Cerebellar cortex (tissue), 1 donor: Measurements from ENCODE around the gene LMF2.

Experiments used
- DNase-seq: peaks from one replicate; pipeline ENCODE4 v3.0.0-alpha.2; 2015; ENCODE audit warnings: low spot score

Gene LMF2

GRCh38 chr22:50502628-50503474, 4.7 kb downstream of the LMF2 start:
- DNase-seq: no peak

GRCh38 chr22:50502096-50502495, 5.4 kb downstream of the LMF2 start:
- no peak for DNase-seq

- DNase-seq: no peak
Observed at GRCh38 chr22:50500452-50500851, 7.0 kb downstream of the LMF2 start.

GRCh38 chr22:50498322-50498890, 9.1 kb downstream of the LMF2 start:
- peak; percentile 88 for DNase-seq

- no peak for DNase-seq
Observed at GRCh38 chr22:50497093-50497492, 10.4 kb downstream of the LMF2 start.

- no peak for DNase-seq
Observed at GRCh38 chr22:50490531-50491308, 16.8 kb downstream of the LMF2 start.

- DNase-seq: no peak
Observed at GRCh38 chr22:50489363-50490243, 17.9 kb downstream of the LMF2 start.

- no peak for DNase-seq
Observed at GRCh38 chr22:50488886-50489285, 18.6 kb downstream of the LMF2 start.

GRCh38 chr22:50488006-50488677, 19.4 kb downstream of the LMF2 start:
- DNase-seq: no peak

GRCh38 chr22:50487290-50488005, 20.1 kb downstream of the LMF2 start:
- DNase-seq: no peak

- DNase-seq: no peak
Observed at GRCh38 chr22:50486561-50487289, 20.8 kb downstream of the LMF2 start, which contains the start of gene MIOX. Gene MIOX (plus strand): TSS chr22:50486859. CDS start chr22:50486898, 39 bp downstream.

GRCh38 chr22:50485221-50486131, 22.0 kb downstream of the LMF2 start:
- DNase-seq: no peak

- DNase-seq: no peak
Observed at GRCh38 chr22:50483977-50484853, 23.3 kb downstream of the LMF2 start.

- DNase-seq: no peak
Observed at GRCh38 chr22:50483556-50483955, 23.9 kb downstream of the LMF2 start.

- DNase-seq: no peak
Observed at GRCh38 chr22:50483106-50483505, 24.4 kb downstream of the LMF2 start.

GRCh38 chr22:50482107-50483074, 25.1 kb downstream of the LMF2 start:
- no peak for DNase-seq
